CD4-positive, alpha-beta memory T cell (primary cell): ENCODE data around the gene PRAME. TPM values are rescaled to one million over a fixed set of nuclear protein-coding genes. Genes with fewer than 3 reads are reported as not detected.
"Not testable (repeated sequence)": the region's sequence is repeated elsewhere in the genome, so short reads cannot be mapped to it uniquely, and the experiment has no call there.

Experiments
- CTCF ChIA-PET: fragments of 350-600 bp; sonication (Branson Sonifier 250); formaldehyde crosslinking; loops from one replicate; lab custom pipeline; 2021; ENCODE audit warnings: inconsistent platforms; ENCODE audit not compliant: partially characterized antibody; lab: Charles Lee
- POLR2A ChIA-PET: fragments of 350-600 bp; sonication (Branson Sonifier 250); formaldehyde crosslinking; loops from one replicate; lab custom pipeline; 2021; ENCODE audit not compliant: partially characterized antibody; lab: Charles Lee
- DNase-seq, 5 donors: peaks; one replicate each; pipeline versions ENCODE4 v3.0.0 to v3.0.0-alpha.2; 2020 to 2022; ENCODE audit warnings: mixed read lengths in 1 of 5
- H3K27ac ChIP-seq: one replicate; pipeline ENCODE4 v1.7.0; 2013; ENCODE audit warnings: low read depth, low read length
- H3K27me3 ChIP-seq: 2 replicates; pipeline ENCODE4 v1.7.0; 2013; ENCODE audit warnings: mild to moderate bottlenecking, low read length, moderate library complexity; ENCODE audit not compliant: insufficient read depth
- H3K36me3 ChIP-seq: 2 replicates; pipeline ENCODE4 v1.7.0; 2013; ENCODE audit warnings: mild to moderate bottlenecking, low read length, moderate library complexity; ENCODE audit not compliant: insufficient read depth
- H3K4me1 ChIP-seq: 2 replicates; pipeline ENCODE4 v1.7.0; 2013; ENCODE audit warnings: mild to moderate bottlenecking, low read length, moderate library complexity; ENCODE audit not compliant: insufficient read depth
- H3K4me3 ChIP-seq, 2 donors: one replicate each; pipeline ENCODE4 v1.7.0; 2013; ENCODE audit warnings: low read length in 2 of 2, mild to moderate bottlenecking in 1 of 2
- H3K9me3 ChIP-seq, 2 donors: one replicate each; pipeline ENCODE4 v1.7.0; 2013; ENCODE audit warnings: low read length in 2 of 2, control low read depth in 1 of 2; ENCODE audit not compliant: control insufficient read depth in 1 of 2
- H3K27ac Mint-ChIP-seq, 7 donors: one replicate each; pipeline ENCODE4 v1.8.0; 2020 to 2021; ENCODE audit warnings: mixed read lengths in 7 of 7, mild to moderate bottlenecking in 6 of 7, inconsistent platforms in 3 of 7, moderate library complexity in 3 of 7
- H3K27me3 Mint-ChIP-seq, 2 donors: one replicate each; pipeline ENCODE4 v1.8.0; 2020 to 2021; ENCODE audit warnings: mixed read lengths in 2 of 2
- H3K36me3 Mint-ChIP-seq, 2 donors: one replicate each; pipeline ENCODE4 v1.8.0; 2020 to 2021; ENCODE audit warnings: mixed read lengths in 2 of 2, inconsistent platforms in 1 of 2, mild to moderate bottlenecking in 1 of 2
- H3K4me1 Mint-ChIP-seq, 4 donors: one replicate each; pipeline ENCODE4 v1.8.0; 2020 to 2021; ENCODE audit warnings: mixed read lengths in 4 of 4, mild to moderate bottlenecking in 1 of 4
- H3K4me3 Mint-ChIP-seq, 8 donors: one replicate each; pipeline ENCODE4 v1.8.0; 2020 to 2021; ENCODE audit warnings: mixed read lengths in 8 of 8, mild to moderate bottlenecking in 7 of 8, moderate library complexity in 6 of 8, inconsistent platforms in 3 of 8
- H3K9me3 Mint-ChIP-seq, 8 donors: one replicate each; pipeline ENCODE4 v1.8.0; 2020 to 2021; ENCODE audit warnings: mixed read lengths in 8 of 8, mild to moderate bottlenecking in 5 of 8, inconsistent platforms in 3 of 8, moderate library complexity in 1 of 8
- intact Hi-C: fragments of 100-400 bp; cut with micrococcal nuclease; formaldehyde crosslinking; loops from one replicate; pipeline ENCODE4 v1.15.1; 2023
- polyA plus RNA-seq, 2 donors: library from polyadenylated mRNA; unstranded; fragments of 300-500 nt; fragmentation: Illumina TruSeq; gene quantifications; one replicate each; pipeline ENCODE4 v1.2.3, GENCODE V29; 2021
- total RNA-seq, 2 experiments: library from RNA; stranded (reverse); gene quantifications; one replicate each; pipeline ENCODE4 v1.2.3, GENCODE V29; 2021

The PRAME gene
- total and polyA plus RNA-seq, 4 experiments from 2014 or later = not detected

DNA sequence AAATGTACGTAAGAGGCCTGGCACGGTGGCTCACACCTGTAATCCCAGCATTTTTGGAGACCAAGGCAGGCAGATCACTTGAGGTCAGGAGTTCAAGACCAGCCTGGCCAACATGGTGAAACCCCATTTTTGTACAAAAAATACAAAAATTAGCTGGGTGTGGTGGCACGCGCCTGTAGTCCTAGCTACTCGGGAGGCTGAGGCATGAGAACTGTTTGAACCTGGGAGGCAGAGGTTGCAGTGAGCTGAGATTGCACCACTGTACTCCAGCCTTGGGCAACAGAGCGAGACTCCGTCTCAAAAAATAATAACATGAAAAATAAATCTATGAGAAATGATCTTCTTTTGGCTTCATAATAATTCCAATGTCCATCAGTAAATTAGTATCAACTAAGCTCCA lies 48.2 kb downstream of the PRAME start:
- H3K27ac ChIP-seq, H3K27ac Mint-ChIP-seq, H3K27me3 ChIP-seq, H3K9me3 ChIP-seq, H3K36me3 ChIP-seq, H3K4me3 Mint-ChIP-seq, CTCF ChIA-PET, DNase-seq, intact Hi-C loops, POLR2A ChIA-PET, H3K9me3 Mint-ChIP-seq, H3K4me3 ChIP-seq: not testable (repeated sequence)
- H3K4me1 Mint-ChIP-seq = peaks cover 9 to 20% (median 13%) of the 10 kb centered on the region in 4 donors
- H3K4me1 ChIP-seq = peaks cover 13% of the 10 kb centered on the region
- peaks cover 6 to 10% of the 10 kb centered on the region in 2 donors for H3K36me3 Mint-ChIP-seq
- H3K27me3 Mint-ChIP-seq = peaks cover 11 to 14% of the 10 kb centered on the region in 2 donors

DNA sequence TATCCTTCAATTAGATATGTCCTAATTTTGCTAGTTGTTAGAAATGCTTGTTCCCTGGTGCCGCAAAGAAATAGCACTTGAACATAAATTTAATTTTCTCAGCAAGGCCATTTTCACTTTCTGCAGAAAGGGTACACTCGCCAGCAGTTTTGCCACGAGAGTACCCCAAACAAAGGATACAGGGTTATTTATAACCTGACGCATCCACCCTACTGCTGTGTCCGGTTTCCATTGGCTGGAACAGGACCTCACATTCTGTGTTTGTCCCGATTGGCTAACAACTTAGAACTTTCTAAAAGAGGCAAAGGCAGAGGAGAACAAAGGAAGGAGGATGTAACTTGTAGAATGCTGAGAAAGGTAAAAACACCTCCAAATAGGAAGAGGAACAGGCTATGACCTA lies 49.2 kb downstream of the PRAME start:
- peak overlapping the region in 2 of 7 donors; percentile 19 to 57 for H3K27ac Mint-ChIP-seq
- DNase-seq, H3K27me3 ChIP-seq, H3K27ac ChIP-seq, intact Hi-C loops, H3K9me3 Mint-ChIP-seq, POLR2A ChIA-PET, H3K9me3 ChIP-seq, H3K4me3 ChIP-seq, H3K36me3 ChIP-seq, H3K27me3 Mint-ChIP-seq: not testable (repeated sequence)
- peak overlapping the region in 1 of 8 donors; percentile 74 for H3K4me3 Mint-ChIP-seq
- peaks cover 13% of the 10 kb centered on the region for H3K4me1 ChIP-seq
- peaks cover 9 to 15% of the 10 kb centered on the region in 2 donors for H3K36me3 Mint-ChIP-seq
- H3K4me1 Mint-ChIP-seq = peaks cover 9 to 22% (median 14%) of the 10 kb centered on the region in 4 donors
- CTCF ChIA-PET = interaction anchor here (1.8 kb wide), 1 partner anchor 11 kb away, joined by 6 read pairs; no protein-coding TSS in a partner anchor

DNA sequence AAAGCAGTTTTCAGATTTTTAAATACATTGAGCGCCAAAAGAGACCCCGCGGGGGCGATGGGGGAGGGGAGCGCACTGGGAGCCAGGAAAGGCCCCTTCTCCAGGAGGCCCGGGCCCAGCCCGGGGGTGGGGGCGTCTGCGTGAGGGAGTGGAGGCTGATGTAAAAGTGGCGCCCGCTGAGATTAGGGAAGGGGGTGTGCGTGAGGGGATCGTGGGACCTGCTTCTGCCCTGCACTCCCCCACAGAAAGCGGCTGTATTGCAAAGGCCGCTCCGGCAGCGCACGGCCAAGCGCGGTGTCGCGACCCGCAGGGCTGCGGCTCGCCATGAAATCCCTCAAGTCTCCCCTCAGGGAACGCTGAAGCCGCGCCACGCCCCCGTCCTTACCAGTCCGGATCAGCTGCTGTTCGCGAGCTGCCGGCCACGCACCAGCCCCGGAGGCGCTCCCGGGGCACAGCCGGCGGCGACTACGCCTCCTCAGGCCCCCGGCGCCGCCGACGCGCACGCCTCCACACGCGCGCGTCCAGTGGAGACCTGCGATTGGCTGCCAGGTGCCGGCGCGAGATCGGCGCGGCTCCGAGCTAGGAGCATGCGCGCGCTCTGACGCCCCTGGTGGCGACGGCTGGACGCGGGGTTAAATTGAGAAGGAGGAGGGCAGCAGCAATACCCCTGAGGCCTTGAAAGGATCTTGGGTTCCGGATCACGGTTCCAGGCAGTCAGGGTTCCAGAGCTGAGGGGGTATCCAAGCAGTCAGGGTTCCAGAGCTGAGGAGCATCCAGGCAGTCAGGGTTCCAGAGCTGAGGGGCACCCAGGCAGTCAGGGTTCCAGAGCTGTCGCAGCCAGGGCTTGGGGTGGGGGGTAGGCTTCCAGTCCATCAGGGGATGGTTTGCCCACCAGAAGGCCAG lies 50.5 kb downstream of the PRAME start, which contains the start of gene ZNF280B:
TSS of gene ZNF280B (minus strand) at position 469 of the 903 bp plus-strand sequence. CDS start 19,344 bp downstream, outside the sequence.
- ChIA-PET POLR2A (no interaction called here), CTCF (interaction anchor here (0.7 to 1.8 kb wide), 8 partner anchors 8 to 94 kb away, joined by 3 to 9 read pairs (median 4); partner anchors contain the start of genes PRAME and ZNF280A)
- Mint-ChIP-seq H3K4me1 (peaks cover 9 to 26% (median 14%) of the 10 kb centered on the region in 4 donors), H3K27me3 (peaks cover 1 to 5% of the 10 kb centered on the region in 2 donors), H3K36me3 (peaks cover 18 to 23% of the 10 kb centered on the region in 2 donors), H3K27ac (peak within 1 kb of the TSS in 6 of 7 donors; percentile 39 to 86 (median 60)), H3K4me3 (peak within 1 kb of the TSS; percentile 76 to 88 (median 83)), H3K9me3 (peaks cover 0 to 8% (median under 1%) of the 10 kb centered on the region in 8 donors)
- no peaks in the 10 kb centered on the region for H3K27me3 ChIP-seq
- no peaks in the 10 kb centered on the region for H3K36me3 ChIP-seq
- H3K27ac ChIP-seq = peak within 1 kb of the TSS; percentile 21
- intact Hi-C loops = no loop called here
- H3K9me3 ChIP-seq = no peaks in the 10 kb centered on the region
- peaks cover 13% of the 10 kb centered on the region for H3K4me1 ChIP-seq
- H3K4me3 ChIP-seq = peak within 1 kb of the TSS; percentile 63 to 71
- DNase-seq = peak; percentile 73 to 82 (median 80)

DNA sequence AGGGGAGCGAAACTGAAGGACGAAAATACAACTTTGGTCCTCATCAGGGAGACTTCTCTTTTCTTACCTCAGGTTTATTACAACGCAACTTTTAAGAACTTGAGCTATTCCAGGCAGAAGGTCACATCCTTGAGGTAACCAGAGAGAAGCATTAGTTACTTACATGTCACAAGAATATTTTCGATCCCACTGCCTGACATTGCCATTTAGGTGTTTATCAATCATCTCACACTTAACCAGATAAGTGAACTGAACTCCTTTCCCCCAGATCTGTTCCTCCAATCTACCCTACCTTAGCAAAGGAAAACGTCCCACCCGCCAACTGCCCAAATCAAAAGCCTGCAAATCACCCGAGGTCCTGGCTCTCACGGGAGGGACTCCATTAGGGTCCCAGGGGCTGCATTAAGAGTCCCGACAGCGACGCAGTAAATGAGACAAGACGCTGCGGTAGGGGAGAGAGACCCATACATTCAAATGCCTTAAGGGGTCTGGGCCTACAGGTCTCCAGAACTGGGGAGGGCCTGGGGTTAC lies 51.3 kb downstream of the PRAME start:
- H3K27me3 Mint-ChIP-seq = peaks cover 1 to 3% of the 10 kb centered on the region in 2 donors
- peak in 1 of 5 donors; percentile 0 for DNase-seq
- H3K27ac Mint-ChIP-seq = peak overlapping the region in 6 of 7 donors; percentile 36 to 86 (median 54)
- Histone ChIP-seq H3K4me1 (peaks cover 13% of the 10 kb centered on the region), H3K4me3 (peak overlapping the region; percentile 63 to 71), H3K36me3 (peaks cover 4% of the 10 kb centered on the region), H3K9me3 (no peaks in the 10 kb centered on the region), H3K27ac (peak overlapping the region; percentile 21), H3K27me3 (no peaks in the 10 kb centered on the region)
- intact Hi-C loops = no loop called here
- peaks cover 9 to 26% (median 14%) of the 10 kb centered on the region in 4 donors for H3K4me1 Mint-ChIP-seq
- peaks cover 0 to 8% (median under 1%) of the 10 kb centered on the region in 8 donors for H3K9me3 Mint-ChIP-seq
- peak overlapping the region; percentile 76 to 88 (median 83) for H3K4me3 Mint-ChIP-seq
- H3K36me3 Mint-ChIP-seq = peaks cover 21 to 29% of the 10 kb centered on the region in 2 donors
- POLR2A ChIA-PET = no interaction called here
- CTCF ChIA-PET = interaction anchor here (0.7 to 1.8 kb wide), 6 partner anchors 9 to 436 kb away, joined by 3 to 7 read pairs (median 4); no protein-coding TSS in a partner anchor

DNA sequence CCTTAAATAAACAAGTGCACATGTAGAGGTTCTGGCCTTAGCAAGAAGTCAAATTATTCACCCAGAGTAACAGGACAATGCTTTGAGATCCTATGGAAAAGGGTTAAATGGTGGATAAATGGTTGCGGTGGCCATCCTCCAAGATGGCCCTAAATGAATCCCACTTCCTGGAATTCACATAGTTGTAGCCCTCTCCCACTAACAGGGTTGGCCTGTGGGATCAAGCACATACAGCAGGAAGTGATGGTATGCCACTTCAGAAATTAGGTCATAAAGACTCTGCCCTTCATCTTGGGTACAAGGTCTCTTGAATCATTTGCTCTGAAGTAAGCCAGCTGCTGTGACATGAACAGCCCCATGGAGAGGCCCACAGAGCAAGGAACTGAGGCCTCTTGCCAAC lies 52.3 kb downstream of the PRAME start:
- CTCF ChIA-PET = no interaction called here
- H3K4me1 Mint-ChIP-seq = peaks cover 9 to 26% (median 14%) of the 10 kb centered on the region in 4 donors
- H3K4me1 ChIP-seq = peaks cover 13% of the 10 kb centered on the region
- H3K27ac ChIP-seq = no peak overlapping the region
- H3K9me3 ChIP-seq = no peaks in the 10 kb centered on the region
- peaks cover 0 to 1% of the 10 kb centered on the region in 2 donors for H3K27me3 Mint-ChIP-seq
- H3K4me3 Mint-ChIP-seq = peak overlapping the region in 3 of 8 donors; percentile 3 to 53 (median 52)
- POLR2A ChIA-PET = no interaction called here
- no peak for DNase-seq
- H3K36me3 Mint-ChIP-seq = peaks cover 25 to 32% of the 10 kb centered on the region in 2 donors
- no peak overlapping the region for H3K4me3 ChIP-seq
- no peak overlapping the region for H3K27ac Mint-ChIP-seq
- no peaks in the 10 kb centered on the region for H3K27me3 ChIP-seq
- peaks cover 0 to 8% (median under 1%) of the 10 kb centered on the region in 8 donors for H3K9me3 Mint-ChIP-seq
- H3K36me3 ChIP-seq = peaks cover 4% of the 10 kb centered on the region
- intact Hi-C loops = no loop called here

DNA sequence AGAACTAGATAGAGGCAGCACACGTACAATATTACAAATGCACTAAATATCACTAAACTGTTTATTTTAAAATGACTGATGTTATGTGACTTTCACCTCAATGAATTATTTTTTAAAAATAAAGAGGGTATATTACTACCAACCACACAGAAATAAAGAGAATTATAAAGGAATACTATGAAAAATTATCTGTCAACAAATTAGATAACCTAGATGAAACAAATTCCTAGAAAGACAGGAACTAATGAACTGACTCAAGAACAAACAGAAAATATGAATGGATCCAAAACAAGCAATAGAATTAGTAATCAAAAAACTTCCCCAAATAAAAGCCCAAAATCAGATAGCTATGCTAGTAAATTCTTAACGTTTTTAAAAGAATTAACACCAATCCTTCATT lies 60.8 kb downstream of the PRAME start:
- Histone ChIP-seq H3K36me3 (peaks cover 14% of the 10 kb centered on the region), H3K27ac (no peak overlapping the region), H3K4me3 (no peak overlapping the region), H3K27me3 (no peaks in the 10 kb centered on the region), H3K9me3 (no peaks in the 10 kb centered on the region), H3K4me1 (no peaks in the 10 kb centered on the region)
- Mint-ChIP-seq H3K9me3 (no peaks in the 10 kb centered on the region), H3K27ac (peak overlapping the region in 1 of 7 donors; percentile 71), H3K27me3 (no peaks in the 10 kb centered on the region), H3K36me3 (peaks cover 14 to 18% of the 10 kb centered on the region in 2 donors), H3K4me3 (no peak overlapping the region), H3K4me1 (peaks cover 0 to 6% (median 2%) of the 10 kb centered on the region in 4 donors)
- ChIA-PET POLR2A (no interaction called here), CTCF (interaction anchor here (1.7 kb wide), 1 partner anchor 11 kb away, joined by 6 read pairs; the partner anchor contains the start of gene ZNF280B)
- DNase-seq = no peak
- intact Hi-C loops = no loop called here
